Measurements from ENCODE around the gene HPGDS. TPM values are rescaled to one million over a fixed set of nuclear protein-coding genes. Genes with fewer than 3 reads are reported as not detected.
"Not testable (repeated sequence)": the region's sequence is repeated elsewhere in the genome, so short reads cannot be mapped to it uniquely, and the experiment has no call there.

HPGDS gene
- polyA plus RNA-seq, 1 donor (not counting 4 experiments of a cell fraction or from before 2014, with no cell fraction given), result not detected

DNA sequence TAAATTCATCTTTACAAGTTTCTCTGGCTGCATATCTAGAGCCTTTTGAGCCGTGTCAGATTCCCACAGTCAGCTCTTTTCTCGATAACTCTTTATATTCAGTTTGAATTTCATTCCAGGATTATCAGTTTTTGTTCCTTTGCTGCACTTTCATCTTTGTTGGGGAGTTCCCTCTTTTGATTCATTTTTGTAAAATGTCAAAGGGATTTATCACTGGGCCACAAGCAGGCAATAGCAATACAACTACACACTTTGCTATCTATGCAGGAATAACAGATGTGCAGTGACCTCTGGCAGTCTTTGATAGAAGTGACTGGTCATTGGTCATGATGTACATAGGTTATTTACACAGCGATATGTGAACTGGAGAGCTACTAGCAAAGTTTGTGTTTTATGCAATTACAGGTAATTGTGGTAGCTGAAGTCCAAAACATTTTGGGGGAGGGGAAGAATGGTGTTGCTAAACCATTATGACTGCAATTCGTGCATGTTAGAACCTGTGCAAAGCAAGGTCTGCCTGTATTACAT, 43.8 kb downstream of the HPGDS start:
- FAIRE-seq, result peak; percentile 39
- Histone ChIP-seq H3K27me3 (ENCODE audit: control insufficient read depth, extremely low read depth, insufficient read depth, low read length) (no peaks in the 10 kb centered on the region), H3K36me3 (ENCODE audit: control insufficient read depth in 2 of 2, extremely low read depth in 1 of 2, insufficient read depth in 2 of 2, low read length in 2 of 2) (no peaks in the 10 kb centered on the region), H3K9me3 (ENCODE audit: control insufficient read depth, low read depth, low read length) (no peaks in the 10 kb centered on the region), H4K20me1 (ENCODE audit: control insufficient read depth, extremely low read depth, insufficient read depth, low read length) (no peaks in the 10 kb centered on the region), H3K4me2 (ENCODE audit: control insufficient read depth, extremely low read depth, insufficient read depth, low read depth, low read length) (peak overlapping the region; percentile 44), H2AFZ (ENCODE audit: control insufficient read depth, low read length) (no peak overlapping the region), H3K79me2 (ENCODE audit: control insufficient read depth, insufficient read depth, low read length) (no peaks in the 10 kb centered on the region), H3K9ac (ENCODE audit: control insufficient read depth, extremely low read depth, insufficient read depth, low read length) (no peak overlapping the region), H3K27ac (ENCODE audit: control insufficient read depth, insufficient read depth, low read length) (no peak overlapping the region), H3K4me3 (ENCODE audit: control insufficient read depth in 2 of 3, extremely low read depth in 1 of 3, insufficient read depth in 2 of 3, low read depth in 1 of 3, low read length in 3 of 3) (no peak overlapping the region), H3K4me1 (ENCODE audit: control insufficient read depth, extremely low read depth, insufficient read depth, low read length) (peaks cover 8% of the 10 kb centered on the region), H3K9me1 (ENCODE audit: control insufficient read depth, extremely low read depth, insufficient read depth, low read length) (no peaks in the 10 kb centered on the region)
- dilution Hi-C loops (cut with MboI; ENCODE audit: extremely low pct_ligation_motif_present, low sequenced_read_pairs), result no loop called here
- peak; percentile 4 for DNase-seq (ENCODE audit: low read depth, low spot score)
- TF ChIP-seq CTCF (optimal IDR thresholded peaks at IDR 0.05 in 1 of 3, IDR thresholded peaks at IDR 0.05 in 1 of 3, conservative IDR thresholded peaks at IDR 0.05 in 1 of 3; ENCODE audit: extremely low read depth in 1 of 3, insufficient read depth in 2 of 3, low read length in 3 of 3), result no peak
- no peak for TF ChIP-seq EZH2 (IDR thresholded peaks at IDR 0.05; ENCODE audit: low read length)

DNA sequence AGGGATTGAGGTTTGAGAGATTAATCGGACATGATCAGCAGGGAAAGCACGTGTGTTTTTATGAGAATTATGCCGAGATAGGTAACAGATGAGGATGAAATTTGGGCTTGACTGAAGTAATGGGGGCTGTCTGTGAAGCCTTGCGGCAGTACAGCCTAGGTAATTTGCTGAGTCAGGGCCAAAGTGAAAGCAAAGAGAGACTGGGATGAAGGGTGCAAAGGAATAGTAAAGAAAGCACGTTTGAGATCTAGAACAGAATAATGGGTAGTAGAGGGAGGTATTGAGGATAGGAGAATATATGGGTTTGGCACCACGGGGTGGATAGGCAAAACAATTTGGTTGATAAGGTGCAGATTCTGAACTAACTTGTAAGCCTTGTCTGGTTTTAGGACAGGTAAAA, 47.2 kb downstream of the HPGDS start:
- H3K9me1 ChIP-seq (ENCODE audit: control insufficient read depth, extremely low read depth, insufficient read depth, low read length); FAIRE-seq; H4K20me1 ChIP-seq (ENCODE audit: control insufficient read depth, extremely low read depth, insufficient read depth, low read length); dilution Hi-C loops (cut with MboI; ENCODE audit: extremely low pct_ligation_motif_present, low sequenced_read_pairs); H3K9me3 ChIP-seq (ENCODE audit: control insufficient read depth, low read depth, low read length); H3K4me1 ChIP-seq (ENCODE audit: control insufficient read depth, extremely low read depth, insufficient read depth, low read length); H3K4me2 ChIP-seq (ENCODE audit: control insufficient read depth, extremely low read depth, insufficient read depth, low read depth, low read length); H3K27ac ChIP-seq (ENCODE audit: control insufficient read depth, insufficient read depth, low read length); H3K9ac ChIP-seq (ENCODE audit: control insufficient read depth, extremely low read depth, insufficient read depth, low read length); DNase-seq (ENCODE audit: low read depth, low spot score); H2AFZ ChIP-seq (ENCODE audit: control insufficient read depth, low read length); H3K36me3 ChIP-seq (ENCODE audit: control insufficient read depth in 2 of 2, extremely low read depth in 1 of 2, insufficient read depth in 2 of 2, low read length in 2 of 2); H3K27me3 ChIP-seq (ENCODE audit: control insufficient read depth, extremely low read depth, insufficient read depth, low read length); H3K79me2 ChIP-seq (ENCODE audit: control insufficient read depth, insufficient read depth, low read length); H3K4me3 ChIP-seq (ENCODE audit: control insufficient read depth in 2 of 3, extremely low read depth in 1 of 3, insufficient read depth in 2 of 3, low read depth in 1 of 3, low read length in 3 of 3): not testable (repeated sequence)

GRCh38 chr4:94293981-94294380, 48.7 kb downstream of the HPGDS start:
- DNase-seq (ENCODE audit: low read depth, low spot score); H2AFZ ChIP-seq (ENCODE audit: control insufficient read depth, low read length); FAIRE-seq; H3K36me3 ChIP-seq (ENCODE audit: control insufficient read depth in 2 of 2, extremely low read depth in 1 of 2, insufficient read depth in 2 of 2, low read length in 2 of 2); H4K20me1 ChIP-seq (ENCODE audit: control insufficient read depth, extremely low read depth, insufficient read depth, low read length); H3K9me3 ChIP-seq (ENCODE audit: control insufficient read depth, low read depth, low read length); dilution Hi-C loops (cut with MboI; ENCODE audit: extremely low pct_ligation_motif_present, low sequenced_read_pairs); H3K27me3 ChIP-seq (ENCODE audit: control insufficient read depth, extremely low read depth, insufficient read depth, low read length); H3K79me2 ChIP-seq (ENCODE audit: control insufficient read depth, insufficient read depth, low read length); H3K9me1 ChIP-seq (ENCODE audit: control insufficient read depth, extremely low read depth, insufficient read depth, low read length); H3K4me1 ChIP-seq (ENCODE audit: control insufficient read depth, extremely low read depth, insufficient read depth, low read length); H3K4me3 ChIP-seq (ENCODE audit: control insufficient read depth in 2 of 3, extremely low read depth in 1 of 3, insufficient read depth in 2 of 3, low read depth in 1 of 3, low read length in 3 of 3); H3K9ac ChIP-seq (ENCODE audit: control insufficient read depth, extremely low read depth, insufficient read depth, low read length); H3K4me2 ChIP-seq (ENCODE audit: control insufficient read depth, extremely low read depth, insufficient read depth, low read depth, low read length); H3K27ac ChIP-seq (ENCODE audit: control insufficient read depth, insufficient read depth, low read length): not testable (repeated sequence)

All from keratinocyte (primary cell).